GM21423 (cell line): ENCODE measurements around the gene NSF.
"Not testable (repeated sequence)": the region's sequence is repeated elsewhere in the genome, so short reads cannot be mapped to it uniquely, and the experiment has no call there.

Experiments
- ATAC-seq: cut with Tn5 transposase; IDR thresholded peaks from one replicate; pipeline ENCODE4 v1.9.1; 2021; ENCODE audit warnings: mild to moderate bottlenecking, moderate library complexity; ENCODE audit not compliant: unreplicated experiment

NSF gene

GRCh38 chr17:46627452-46627851 lies 37.0 kb downstream of the NSF start:
- not testable (repeated sequence) for ATAC-seq

GRCh38 chr17:46628753-46629436 lies 38.4 kb downstream of the NSF start:
- ATAC-seq: peak; percentile 51

DNA sequence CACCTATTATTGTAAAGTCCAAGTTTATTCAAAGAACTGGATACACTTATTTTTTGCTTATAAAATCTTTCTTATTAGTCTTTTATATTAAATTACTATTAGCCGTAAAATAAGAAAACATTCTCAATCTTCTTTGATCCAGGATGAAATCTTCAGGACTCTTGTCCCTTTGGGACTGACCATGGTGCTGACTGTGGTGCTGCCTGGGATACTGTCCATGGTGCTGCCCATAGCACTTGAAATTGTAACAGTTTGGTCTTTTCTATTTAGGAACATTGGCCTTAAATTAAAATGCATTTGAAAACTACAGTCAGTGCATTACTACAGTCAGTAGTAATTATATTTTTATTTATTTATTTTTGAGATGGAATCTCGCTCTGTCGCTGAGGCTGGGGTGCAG lies 41.7 kb downstream of the NSF start:
- ATAC-seq: not testable (repeated sequence)

DNA sequence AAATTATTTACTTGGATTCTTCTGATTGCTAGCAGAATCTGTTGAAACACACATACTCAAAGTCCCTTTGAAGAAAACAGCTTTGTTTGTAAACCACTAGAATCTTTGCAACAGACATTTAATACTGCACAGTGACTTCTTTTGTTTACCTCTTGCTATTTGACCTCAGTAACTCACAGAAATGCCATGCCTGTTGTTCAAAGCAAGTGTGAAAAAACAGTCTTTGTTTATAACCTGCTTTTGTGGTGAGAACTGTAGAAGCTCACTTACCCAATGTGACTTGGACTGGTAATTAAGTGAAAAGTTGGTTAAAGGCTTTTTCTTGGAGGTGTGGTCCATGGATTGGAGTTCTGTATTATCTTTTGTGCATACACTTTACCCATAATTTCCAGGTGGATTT lies 44.4 kb downstream of the NSF start:
- ATAC-seq: not testable (repeated sequence)

DNA sequence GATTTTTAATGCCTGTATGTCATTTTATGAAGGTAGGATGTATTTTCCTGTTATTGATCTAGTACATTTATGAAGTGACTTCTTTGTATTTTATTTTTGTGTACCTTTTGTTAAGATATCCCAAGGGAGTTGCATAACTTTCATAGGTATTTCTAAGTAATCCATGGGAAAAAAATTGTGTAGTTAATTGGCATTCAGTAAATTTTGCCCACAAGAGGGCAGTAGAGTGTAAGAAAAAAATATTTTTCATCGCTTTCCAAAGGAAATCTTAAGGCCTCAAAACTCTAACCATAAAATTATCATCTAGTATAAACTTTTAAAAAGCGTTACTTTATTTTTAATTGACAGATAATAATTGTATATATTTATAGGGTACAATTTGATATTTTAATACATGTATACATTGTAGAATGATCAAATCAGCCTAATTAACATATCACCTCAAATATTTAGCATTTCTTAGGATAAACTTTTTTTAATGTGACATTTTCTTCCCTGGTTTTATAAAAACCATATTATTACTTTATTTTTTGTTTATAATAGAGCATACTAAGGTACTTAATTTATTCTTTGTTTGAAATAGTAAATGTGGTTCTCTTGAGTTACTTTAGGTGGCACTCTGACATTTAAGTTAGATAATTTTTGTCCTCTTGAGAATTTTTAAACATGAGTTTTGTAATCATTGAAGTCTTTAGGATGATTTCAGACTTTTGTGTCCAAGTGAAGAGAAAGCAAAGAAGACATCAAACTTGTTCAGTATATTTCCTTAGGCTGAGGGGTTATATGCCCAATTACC lies 51.6 kb downstream of the NSF start:
- ATAC-seq: not testable (repeated sequence)

DNA sequence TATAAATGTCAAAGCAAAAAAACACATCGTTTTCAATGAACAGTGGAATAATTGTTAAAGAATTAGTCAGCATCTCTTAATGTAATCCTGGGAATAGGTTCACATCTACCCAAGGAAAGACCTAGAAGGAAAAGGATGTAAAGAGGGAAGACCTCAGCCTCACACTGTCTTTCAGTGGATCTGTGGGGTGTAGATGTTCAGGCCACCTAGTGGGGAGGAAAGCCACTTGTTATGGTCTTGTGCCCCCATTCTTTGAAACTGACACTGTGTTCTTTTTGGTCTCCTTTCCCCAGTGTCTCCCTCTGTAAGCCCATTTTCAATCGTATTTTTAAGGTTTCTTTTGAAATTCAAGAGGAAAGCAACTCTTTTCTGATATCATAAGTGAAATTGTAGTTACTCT lies 56.8 kb downstream of the NSF start:
- not testable (repeated sequence) for ATAC-seq

- ATAC-seq: not testable (repeated sequence)
Measured at GRCh38 chr17:46647688-46648278, 57.3 kb downstream of the NSF start.

DNA sequence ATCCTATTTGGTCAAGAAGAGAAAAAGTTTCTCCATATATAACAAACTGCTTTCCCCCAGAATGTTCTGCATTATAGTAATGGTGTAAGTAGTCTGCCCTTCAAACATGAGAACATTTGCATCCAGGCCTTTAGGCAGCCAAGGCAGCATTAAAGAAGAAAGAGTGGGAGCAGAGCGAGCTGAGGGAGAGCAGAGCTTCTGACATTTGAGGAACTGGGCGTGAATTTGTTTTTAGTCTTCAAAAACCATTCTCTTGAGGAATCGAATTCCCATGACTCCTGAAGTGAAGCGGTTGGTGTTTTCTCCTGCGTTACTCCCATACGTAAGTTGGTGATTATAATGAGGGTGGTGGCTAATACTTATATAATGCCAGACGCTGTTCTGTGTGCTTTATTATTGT lies 58.8 kb downstream of the NSF start:
- not testable (repeated sequence) for ATAC-seq

GRCh38 chr17:46652024-46652643 lies 61.7 kb downstream of the NSF start:
- not testable (repeated sequence) for ATAC-seq

- ATAC-seq: not testable (repeated sequence)
Measured at GRCh38 chr17:46658235-46658634, 67.8 kb downstream of the NSF start.

DNA sequence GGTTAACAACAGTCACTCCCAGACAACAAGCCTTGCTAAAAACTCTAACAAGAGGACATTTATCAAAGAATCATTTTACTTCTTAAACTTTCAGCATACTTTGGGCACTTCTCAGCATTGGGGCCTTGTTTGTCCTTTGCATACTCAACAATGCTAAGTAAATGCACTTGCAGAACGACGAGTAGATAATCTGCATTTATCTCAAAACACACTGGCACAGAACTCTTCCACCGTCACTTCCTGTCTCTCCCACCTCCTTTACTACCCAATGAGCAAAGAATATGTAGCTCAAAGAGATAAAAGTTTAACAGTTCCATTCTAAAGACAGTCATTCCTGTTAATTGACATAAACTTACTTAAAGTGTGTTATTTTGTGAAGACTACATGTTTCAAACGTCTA lies 69.2 kb downstream of the NSF start:
- ATAC-seq: not testable (repeated sequence)

DNA sequence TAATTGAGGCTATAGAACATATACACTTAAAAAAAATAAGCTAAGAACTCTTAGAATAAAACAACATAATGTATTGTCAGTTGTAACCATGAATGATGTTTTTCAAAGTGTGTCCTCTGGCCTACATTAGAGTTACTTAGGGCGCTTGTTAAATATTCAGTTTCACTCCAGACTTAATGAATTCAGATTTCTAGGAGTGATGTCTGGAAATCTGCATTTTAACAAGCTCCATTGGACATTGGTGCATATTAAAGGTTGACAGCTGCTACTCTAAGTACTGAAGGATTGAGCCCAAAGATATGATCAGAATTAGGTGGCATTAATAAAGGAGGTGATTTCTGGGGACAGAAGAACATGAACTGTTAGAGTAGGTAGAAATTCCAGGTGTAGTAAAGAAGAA lies 72.7 kb downstream of the NSF start:
- not testable (repeated sequence) for ATAC-seq

DNA sequence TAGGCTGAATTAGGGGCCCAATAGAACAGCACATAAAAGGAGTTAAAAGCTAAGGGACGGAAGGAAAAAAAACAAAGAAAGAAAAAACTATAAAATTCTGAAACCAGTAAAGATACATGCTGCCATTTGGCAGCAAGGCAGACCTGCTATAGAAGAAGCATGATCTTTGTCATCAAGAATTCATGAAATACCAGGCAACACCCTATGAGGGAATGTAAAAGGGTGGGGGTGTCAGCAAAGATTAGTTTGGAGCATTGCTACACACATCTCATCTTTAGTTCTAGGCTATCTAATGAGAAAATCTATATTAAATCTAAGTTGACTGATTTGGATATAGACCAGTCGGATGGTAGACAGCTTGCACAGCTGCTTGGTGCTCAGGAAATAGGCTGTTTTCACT lies 73.1 kb downstream of the NSF start:
- ATAC-seq: not testable (repeated sequence)

- not testable (repeated sequence) for ATAC-seq
Measured at GRCh38 chr17:46665969-46666368, 75.5 kb downstream of the NSF start.

DNA sequence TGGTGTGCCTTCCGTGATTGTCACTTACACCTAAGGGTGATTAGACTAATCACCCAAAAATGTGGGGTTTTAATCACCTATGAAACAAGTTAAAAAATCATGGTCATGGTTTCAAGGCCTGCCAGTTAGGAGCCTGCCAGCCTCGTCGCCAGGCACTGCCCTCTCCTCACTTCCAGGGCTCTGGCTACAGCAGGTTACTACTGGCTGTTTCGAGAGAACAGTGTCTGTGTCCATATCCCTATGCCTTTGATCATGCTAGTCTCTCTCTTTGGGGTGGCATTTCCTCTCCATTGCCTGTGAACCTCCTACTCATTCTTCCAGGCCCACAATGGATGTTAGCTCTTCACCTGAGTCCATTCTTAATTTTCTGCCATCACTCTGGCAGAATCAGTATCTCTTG lies 80.3 kb downstream of the NSF start:
- ATAC-seq: not testable (repeated sequence)

GRCh38 chr17:46672777-46673176 lies 82.3 kb downstream of the NSF start:
- ATAC-seq: not testable (repeated sequence)

GRCh38 chr17:46677819-46678218 lies 87.3 kb downstream of the NSF start:
- not testable (repeated sequence) for ATAC-seq

DNA sequence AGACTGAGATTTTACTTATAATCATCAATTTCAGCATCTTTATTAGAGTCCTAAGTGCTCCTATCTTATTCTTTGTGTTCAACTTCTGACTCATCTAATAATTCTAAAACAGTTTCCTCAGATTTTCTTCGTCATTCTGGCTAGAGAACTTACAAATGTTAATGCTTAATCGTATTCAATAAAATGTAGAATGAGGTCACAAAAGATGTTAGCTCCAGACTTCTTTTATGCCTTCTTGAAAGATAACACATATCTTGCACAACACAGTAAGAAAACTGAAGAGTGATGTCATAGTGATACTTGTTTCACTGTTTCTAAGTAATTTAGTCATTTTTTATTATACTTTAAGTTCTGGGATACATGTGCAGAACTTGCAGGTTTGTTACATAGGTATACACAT lies 93.2 kb downstream of the NSF start:
- not testable (repeated sequence) for ATAC-seq

DNA sequence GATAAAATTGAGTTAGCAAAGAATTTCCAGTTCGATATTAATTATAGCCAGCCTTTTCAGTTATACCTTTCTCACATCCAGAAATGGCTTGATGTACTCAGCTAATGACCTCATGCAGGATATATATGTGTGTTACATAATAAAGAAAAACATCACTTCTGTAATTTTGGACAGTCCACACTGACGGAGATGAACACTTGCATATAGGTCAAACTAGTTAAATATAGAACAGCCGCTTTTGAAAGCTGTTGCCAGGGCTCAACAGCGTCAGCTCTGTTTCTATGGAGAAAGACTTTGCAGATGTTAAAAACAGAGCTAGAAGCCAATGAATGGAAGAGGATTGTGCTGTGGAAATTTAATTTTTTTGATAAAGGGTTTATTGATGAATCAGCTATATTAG lies 94.8 kb downstream of the NSF start:
- ATAC-seq: not testable (repeated sequence)

DNA sequence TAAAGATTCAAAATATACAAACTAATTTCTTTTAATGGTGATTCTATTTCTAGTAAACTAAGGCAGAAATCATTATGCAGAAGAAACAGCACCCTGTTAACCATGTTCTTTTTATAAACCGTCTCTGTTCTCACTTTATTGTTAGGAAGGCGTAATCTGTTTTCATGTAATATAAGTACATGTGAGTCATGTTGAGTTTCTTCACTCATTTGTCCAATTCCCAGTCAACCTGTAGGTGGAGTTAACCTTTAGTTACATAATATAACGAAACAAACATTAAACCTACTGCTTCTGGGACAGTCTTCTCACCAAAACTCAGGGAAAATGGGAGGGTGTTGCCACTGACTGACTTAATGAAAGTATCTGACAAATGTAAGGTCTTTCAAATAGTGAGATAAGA lies 101.7 kb downstream of the NSF start:
- ATAC-seq: not testable (repeated sequence)

GRCh38 chr17:46693283-46693682 lies 102.8 kb downstream of the NSF start:
- not testable (repeated sequence) for ATAC-seq
